GM12878 (cell line): ENCODE data around the gene RPL7L1.
A peak's percentile ranks its signal among the peaks of the same experiment; 100 is the strongest.

Experiments
- POLR2A ChIP-seq: IDR thresholded peaks from 2 replicates; pipeline ENCODE4 v1.6.1; 2011; ENCODE audit warnings: low read depth, mild to moderate bottlenecking, low read length
- TF ChIP-seq, protein P1 (sequence below), 3 experiments: IDR thresholded peaks in 2 of 3; conservative IDR thresholded peaks in 1 of 3; 2 replicates each; pipeline ENCODE4 v1.5.1; 2011; ENCODE audit warnings: low read depth in 3 of 3, low read length in 3 of 3, mild to moderate bottlenecking in 3 of 3, control low read depth in 2 of 3, moderate library complexity in 2 of 3, inconsistent platforms in 1 of 3, mixed read lengths in 1 of 3; ENCODE audit not compliant: control insufficient read depth in 2 of 3, insufficient read depth in 1 of 3; ENCODE audit errors: extremely low read depth in 1 of 3

DNA sequence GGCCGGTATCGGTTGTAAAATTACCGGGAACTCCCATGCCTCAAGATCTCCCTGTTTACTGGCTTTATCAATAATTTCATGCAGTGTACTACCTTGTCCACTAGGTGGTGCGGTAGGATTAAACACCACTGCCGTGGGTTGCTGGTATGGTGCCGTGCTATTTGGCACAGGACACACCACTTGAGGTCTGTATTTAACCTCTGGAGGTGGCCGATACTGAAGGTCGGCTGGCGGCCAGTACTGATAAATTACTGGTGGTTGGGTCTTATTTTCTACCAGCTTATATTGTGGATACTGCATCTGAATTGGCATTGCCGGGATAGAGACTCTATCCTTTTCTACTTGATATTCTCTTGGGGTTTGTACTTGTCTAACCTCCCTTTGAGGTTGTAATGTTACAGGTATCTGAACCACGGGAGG is 22.1 kb downstream of the RPL7L1 start:
- TF ChIP-seq, protein P1, sequence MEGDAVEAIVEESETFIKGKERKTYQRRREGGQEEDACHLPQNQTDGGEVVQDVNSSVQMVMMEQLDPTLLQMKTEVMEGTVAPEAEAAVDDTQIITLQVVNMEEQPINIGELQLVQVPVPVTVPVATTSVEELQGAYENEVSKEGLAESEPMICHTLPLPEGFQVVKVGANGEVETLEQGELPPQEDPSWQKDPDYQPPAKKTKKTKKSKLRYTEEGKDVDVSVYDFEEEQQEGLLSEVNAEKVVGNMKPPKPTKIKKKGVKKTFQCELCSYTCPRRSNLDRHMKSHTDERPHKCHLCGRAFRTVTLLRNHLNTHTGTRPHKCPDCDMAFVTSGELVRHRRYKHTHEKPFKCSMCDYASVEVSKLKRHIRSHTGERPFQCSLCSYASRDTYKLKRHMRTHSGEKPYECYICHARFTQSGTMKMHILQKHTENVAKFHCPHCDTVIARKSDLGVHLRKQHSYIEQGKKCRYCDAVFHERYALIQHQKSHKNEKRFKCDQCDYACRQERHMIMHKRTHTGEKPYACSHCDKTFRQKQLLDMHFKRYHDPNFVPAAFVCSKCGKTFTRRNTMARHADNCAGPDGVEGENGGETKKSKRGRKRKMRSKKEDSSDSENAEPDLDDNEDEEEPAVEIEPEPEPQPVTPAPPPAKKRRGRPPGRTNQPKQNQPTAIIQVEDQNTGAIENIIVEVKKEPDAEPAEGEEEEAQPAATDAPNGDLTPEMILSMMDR (IDR thresholded peaks at IDR 0.05 in 2 of 3, conservative IDR thresholded peaks at IDR 0.05 in 1 of 3; ENCODE audit: control insufficient read depth in 2 of 3, extremely low read depth in 1 of 3, insufficient read depth in 1 of 3, low read depth in 3 of 3, low read length in 3 of 3), result peak; percentile 68 to 89 (median 78); a peak in 5 of 6 replicates
- no peak for TF ChIP-seq POLR2A
